ENCODE results near the gene OR4K13. TPM values are rescaled to one million over a fixed set of nuclear protein-coding genes. Genes with fewer than 3 reads are reported as not detected.

The OR4K13 gene
- total RNA-seq, 4 donors from 2014 or later = not detected

GRCh38 chr14:20019257-20019865 is 16.5 kb downstream of the OR4K13 start, which contains the start of gene OR4K14:
TSS of gene OR4K14 (minus strand) at chr14:20019307. CDS start at chr14:20015193, 4,114 bp downstream.
- intact Hi-C loops (cut with DNase I; ENCODE audit: low total_unique reads) = no loop called here
- H3K4me3 ChIP-seq (ENCODE audit: low read depth, poor library complexity, severe bottlenecking) = no peak within 1 kb of the TSS
- WGBS, 2 donors = 64 to 75% methylated on average over 2 of the region's 2 CpGs
- TF ChIP-seq, protein P1, sequence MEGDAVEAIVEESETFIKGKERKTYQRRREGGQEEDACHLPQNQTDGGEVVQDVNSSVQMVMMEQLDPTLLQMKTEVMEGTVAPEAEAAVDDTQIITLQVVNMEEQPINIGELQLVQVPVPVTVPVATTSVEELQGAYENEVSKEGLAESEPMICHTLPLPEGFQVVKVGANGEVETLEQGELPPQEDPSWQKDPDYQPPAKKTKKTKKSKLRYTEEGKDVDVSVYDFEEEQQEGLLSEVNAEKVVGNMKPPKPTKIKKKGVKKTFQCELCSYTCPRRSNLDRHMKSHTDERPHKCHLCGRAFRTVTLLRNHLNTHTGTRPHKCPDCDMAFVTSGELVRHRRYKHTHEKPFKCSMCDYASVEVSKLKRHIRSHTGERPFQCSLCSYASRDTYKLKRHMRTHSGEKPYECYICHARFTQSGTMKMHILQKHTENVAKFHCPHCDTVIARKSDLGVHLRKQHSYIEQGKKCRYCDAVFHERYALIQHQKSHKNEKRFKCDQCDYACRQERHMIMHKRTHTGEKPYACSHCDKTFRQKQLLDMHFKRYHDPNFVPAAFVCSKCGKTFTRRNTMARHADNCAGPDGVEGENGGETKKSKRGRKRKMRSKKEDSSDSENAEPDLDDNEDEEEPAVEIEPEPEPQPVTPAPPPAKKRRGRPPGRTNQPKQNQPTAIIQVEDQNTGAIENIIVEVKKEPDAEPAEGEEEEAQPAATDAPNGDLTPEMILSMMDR (IDR thresholded peaks at IDR 0.05) = no peak
- no peak for TF ChIP-seq POLR2A (IDR thresholded peaks at IDR 0.05)
- no peak for DNase-seq (ENCODE audit: low spot score in 2 of 2)

GRCh38 chr14:20008156-20008555 is 27.7 kb downstream of the OR4K13 start:
- no peak overlapping the region for H3K4me3 ChIP-seq (ENCODE audit: low read depth, poor library complexity, severe bottlenecking)
- intact Hi-C loops (cut with DNase I; ENCODE audit: low total_unique reads) = no loop called here
- no peak for DNase-seq (ENCODE audit: low spot score in 2 of 2)
- TF ChIP-seq, protein P1 (IDR thresholded peaks at IDR 0.05) = no peak
- TF ChIP-seq POLR2A (IDR thresholded peaks at IDR 0.05) = no peak

GRCh38 chr14:20002319-20002718 is 33.5 kb downstream of the OR4K13 start:
- TF ChIP-seq POLR2A (IDR thresholded peaks at IDR 0.05) = no peak
- TF ChIP-seq, protein P1 (IDR thresholded peaks at IDR 0.05) = no peak
- WGBS, 2 donors = 66 to 72% methylated on average over 7 of the region's 7 CpGs
- no peak overlapping the region for H3K4me3 ChIP-seq (ENCODE audit: low read depth, poor library complexity, severe bottlenecking)
- intact Hi-C loops (cut with DNase I; ENCODE audit: low total_unique reads) = no loop called here
- DNase-seq (ENCODE audit: low spot score in 2 of 2) = no peak

- DNase-seq (ENCODE audit: low spot score in 2 of 2) = no peak
- TF ChIP-seq, protein P1 (IDR thresholded peaks at IDR 0.05) = no peak
- H3K4me3 ChIP-seq (ENCODE audit: low read depth, poor library complexity, severe bottlenecking) = no peak within 1 kb of the TSS
- intact Hi-C loops (cut with DNase I; ENCODE audit: low total_unique reads) = no loop called here
Observed at GRCh38 chr14:20001863-20002262, 34.0 kb downstream of the OR4K13 start, which contains the start of gene OR4Q2. TSS of gene OR4Q2 (plus strand) at chr14:20002163.

- no peak for TF ChIP-seq POLR2A (IDR thresholded peaks at IDR 0.05)
- TF ChIP-seq, protein P1 (IDR thresholded peaks at IDR 0.05) = no peak
- intact Hi-C loops (cut with DNase I; ENCODE audit: low total_unique reads) = no loop called here
- no peak for DNase-seq (ENCODE audit: low spot score in 2 of 2)
- 69 to 70% methylated on average over 2 of the region's 2 CpGs for WGBS, 2 donors
- no peak overlapping the region for H3K4me3 ChIP-seq (ENCODE audit: low read depth, poor library complexity, severe bottlenecking)
Observed at GRCh38 chr14:19993438-19993837, 42.4 kb downstream of the OR4K13 start.

Other genes with a start within 250 kb of the OR4K13 start
- gene OR4N2, start 232.3 kb downstream of the OR4K13 start, total RNA-seq = not detected
- not detected for gene OR4K2, start 160.9 kb downstream of the OR4K13 start, total RNA-seq
- gene OR4K5, start 115.4 kb downstream of the OR4K13 start, total RNA-seq = not detected
- gene OR4K1, start 105.1 kb downstream of the OR4K13 start, total RNA-seq = not detected
- gene OR4K15, start 60.4 kb downstream of the OR4K13 start, total RNA-seq = not detected
- gene OR4Q2, start 33.9 kb downstream of the OR4K13 start, total RNA-seq = not detected
- not detected for gene OR4K14, start 16.7 kb downstream of the OR4K13 start, total RNA-seq
- not detected for gene OR4L1, start 24.0 kb upstream of the OR4K13 start, total RNA-seq
- not detected for gene OR4K17, start 74.7 kb upstream of the OR4K13 start, total RNA-seq
- not detected for gene OR4N5, start 102.8 kb upstream of the OR4K13 start, total RNA-seq
- not detected for gene OR11G2, start 154.9 kb upstream of the OR4K13 start, total RNA-seq
- gene OR11H6, start 187.7 kb upstream of the OR4K13 start, total RNA-seq = not detected
- gene OR11H7, start 192.9 kb upstream of the OR4K13 start, total RNA-seq = not detected
- not detected for gene OR11H4, start 203.2 kb upstream of the OR4K13 start, total RNA-seq

All from lower leg skin (tissue), 4 donors.